Heart right ventricle (tissue), 16 donors: ENCODE data around the gene FEM1C. TPM values are rescaled to one million over a fixed set of nuclear protein-coding genes. Genes with fewer than 3 reads are reported as not detected.

Experiments
- ATAC-seq, 8 donors: fragments of 200-7000 bp; cut with Tn5 transposase; one replicate each; pipeline ENCODE4 v1.9.1; 2020; ENCODE audit warnings: mild to moderate bottlenecking in 8 of 8, moderate library complexity in 8 of 8, moderate number of reproducible peaks in 1 of 8
- DNase-seq, 2 donors: peaks; one replicate each; pipeline ENCODE4 v3.0.0-alpha.2; 2020
- H3K27ac ChIP-seq, 10 donors: fragments of 200-600 bp; sonication (generic) in 2 of 10; one replicate each; pipeline versions ENCODE4 v1.5.0 to v1.8.0; 2020 to 2022; ENCODE audit warnings: mild to moderate bottlenecking in 3 of 10
- H3K27me3 ChIP-seq, 7 donors: fragments of 200-600 bp; one replicate each; pipeline ENCODE4 v1.8.0; 2021 to 2022; ENCODE audit warnings: mild to moderate bottlenecking in 2 of 7
- H3K36me3 ChIP-seq, 9 donors: fragments of 200-600 bp; sonication (generic) in 1 of 9; one replicate each; pipeline versions ENCODE4 v1.5.0 to v1.8.0; 2020 to 2022; ENCODE audit warnings: mild to moderate bottlenecking in 2 of 9
- H3K4me1 ChIP-seq, 9 donors: fragments of 200-600 bp; sonication (generic) in 1 of 9; one replicate each; pipeline versions ENCODE4 v1.5.0 to v1.8.0; 2020 to 2022; ENCODE audit warnings: mild to moderate bottlenecking in 4 of 9
- H3K4me3 ChIP-seq, 10 donors: fragments of 200-600 bp; sonication (generic) in 2 of 10; one replicate each; pipeline versions ENCODE4 v1.5.0 to v1.8.0; 2020 to 2022; ENCODE audit warnings: mild to moderate bottlenecking in 7 of 10, moderate library complexity in 2 of 10
- H3K9me3 ChIP-seq, 11 donors: fragments of 200-600 bp in 10 of 11; sonication (generic) in 2 of 11; one replicate each; pipeline versions ENCODE4 v1.5.0 to v1.8.0; 2013 to 2022; ENCODE audit warnings: mild to moderate bottlenecking in 2 of 11, control low read depth in 1 of 11, moderate library complexity in 1 of 11
- WGBS, 2 donors: extraction: QIAGEN DNeasy Blood & Tissue Kit; methylation state at CpG; one replicate each; pipeline ENCODE4 v1.1.7; 2013; ENCODE audit warnings: inconsistent platforms in 1 of 2; 5-methylcytosine and 5-hydroxymethylcytosine counted together
- intact Hi-C, 10 donors: fragments of 100-400 bp; cut with DNase I; formaldehyde crosslinking; loops; one replicate each; pipeline versions ENCODE4 v1.11.1 to v1.14.2; 2022
- polyA plus RNA-seq, 2 donors: library from polyadenylated mRNA; stranded (reverse); fragments of 200-250 nt; gene quantifications; one replicate each; pipeline ENCODE4 v1.2.3, GENCODE V29; 2013
- total RNA-seq, 10 donors: library from RNA; stranded (reverse); fragmentation: NEBNext Ultra II Directional in 3 of 10; extraction: Animal tissue kit (Norgen Biotek cat#: 25700) in 3 of 10; gene quantifications; one replicate each; pipeline versions ENCODE4 v1.2.1 to v1.2.4, GENCODE V29; 2021 to 2023
- TF ChIP-seq, protein P1 (sequence below), 9 donors: fragments of 200-600 bp; sonication (generic) in 2 of 9; IDR thresholded peaks; one replicate each; pipeline versions ENCODE4 v1.5.0 to v1.8.0; 2021 to 2022; ENCODE audit warnings: antibody characterized with exemption in 9 of 9, mild to moderate bottlenecking in 5 of 9, moderate library complexity in 1 of 9
- donor health status: Arrhythmogenic right ventricular cardiomyopathy.
- donor health status: ischemic (EF 13 %, LVEDD 7.1; RV severe dilation, severe dysfunction).
- donor health status: healthy with polysubstance abuse.
- donor health status: DM: no; HTN: yes; CAD: no.
- donor health status: DM: no; HTN: no; CAD: no.
- donor health status: ischemic (EF 25% LVEDD 6.9; RV normal size, moderate dysfunction).
- donor health status: ischemic (EF 25% LVEDD 5.7; RV mildly dilated, moderate dysfunction).
- donor health status: healthy.
- donor health status: DM: yes; HTN: yes; CAD: no.
- donor health status: Ischemic cardiomyopathy.
- donor health status: ischemic (EF 35%, LVEDD 5.7; RV mildly dilated, moderate dysfunction).
- donor health status: nonischemic (EF 11% LVEDD 7.7; RV severe dilation, severe dysfunction).
- donor health status: DM: yes; HTN: yes; CAD: no.
- donor health status: PGD.
- donor health status: ischemic (EF 29% LVEDD 5.4; RV normal size, mild dysfunction).
- donor health status: nonischemic (EF 23%, LVEDD 6.1; RV moderate dilation, normal function).

The FEM1C gene
- total and polyA plus RNA-seq, 12 donors = 17.8 to 72.2 (median 53.9) TPM

GRCh38 chr5:115577741-115578140 lies 33.2 kb upstream of the FEM1C start:
- TF ChIP-seq, protein P1, sequence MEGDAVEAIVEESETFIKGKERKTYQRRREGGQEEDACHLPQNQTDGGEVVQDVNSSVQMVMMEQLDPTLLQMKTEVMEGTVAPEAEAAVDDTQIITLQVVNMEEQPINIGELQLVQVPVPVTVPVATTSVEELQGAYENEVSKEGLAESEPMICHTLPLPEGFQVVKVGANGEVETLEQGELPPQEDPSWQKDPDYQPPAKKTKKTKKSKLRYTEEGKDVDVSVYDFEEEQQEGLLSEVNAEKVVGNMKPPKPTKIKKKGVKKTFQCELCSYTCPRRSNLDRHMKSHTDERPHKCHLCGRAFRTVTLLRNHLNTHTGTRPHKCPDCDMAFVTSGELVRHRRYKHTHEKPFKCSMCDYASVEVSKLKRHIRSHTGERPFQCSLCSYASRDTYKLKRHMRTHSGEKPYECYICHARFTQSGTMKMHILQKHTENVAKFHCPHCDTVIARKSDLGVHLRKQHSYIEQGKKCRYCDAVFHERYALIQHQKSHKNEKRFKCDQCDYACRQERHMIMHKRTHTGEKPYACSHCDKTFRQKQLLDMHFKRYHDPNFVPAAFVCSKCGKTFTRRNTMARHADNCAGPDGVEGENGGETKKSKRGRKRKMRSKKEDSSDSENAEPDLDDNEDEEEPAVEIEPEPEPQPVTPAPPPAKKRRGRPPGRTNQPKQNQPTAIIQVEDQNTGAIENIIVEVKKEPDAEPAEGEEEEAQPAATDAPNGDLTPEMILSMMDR (IDR thresholded peaks at IDR 0.05) = no peak
- intact Hi-C loops = loop anchor here in 1 of 10 donors (10.0 kb wide), 2 partner anchors 203 to 483 kb away; no protein-coding TSS in a partner anchor

DNA sequence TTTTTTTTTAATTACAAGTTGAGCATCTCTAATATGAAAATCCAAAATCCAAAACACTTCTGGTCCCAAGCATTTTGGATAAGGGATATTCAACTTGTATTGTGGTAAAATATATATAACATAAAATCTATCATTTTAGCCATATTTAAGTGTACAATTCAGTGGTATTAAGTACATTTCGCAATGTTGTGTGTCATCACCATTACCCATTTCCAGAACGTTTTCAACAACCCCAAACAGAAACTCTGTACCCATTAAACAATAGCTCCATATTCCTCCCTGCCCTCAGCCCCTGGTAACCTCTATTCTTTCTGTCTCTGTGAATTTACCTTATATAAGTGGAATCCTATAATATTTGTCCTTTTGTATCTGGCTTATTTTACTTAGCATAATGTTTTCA lies 32.8 kb upstream of the FEM1C start:
- H3K4me1 ChIP-seq = peaks cover 0 to 20% (median 5%) of the 10 kb centered on the region in 9 donors
- 88 to 95% methylated on average over 2 of the region's 2 CpGs for WGBS, 2 donors
- intact Hi-C loops = loop anchor here in 1 of 10 donors (10.0 kb wide), 2 partner anchors 203 to 483 kb away; no protein-coding TSS in a partner anchor
- no peak overlapping the region for H3K27ac ChIP-seq
- no peak overlapping the region for H3K4me3 ChIP-seq
- no peak for ATAC-seq
- peaks cover 0 to 5% (median 0%) of the 10 kb centered on the region in 11 donors for H3K9me3 ChIP-seq
- TF ChIP-seq, protein P1 (IDR thresholded peaks at IDR 0.05) = no peak
- H3K36me3 ChIP-seq = peaks cover 0 to 21% (median 0%) of the 10 kb centered on the region in 9 donors
- DNase-seq = no peak
- no peaks in the 10 kb centered on the region for H3K27me3 ChIP-seq

More at GRCh38 chr5:115577741-115578140, 33.2 kb upstream of the FEM1C start:
- H3K4me3 ChIP-seq = no peak overlapping the region
- no peak for ATAC-seq
- no peak for DNase-seq
- H3K36me3 ChIP-seq = peaks cover 0 to 21% (median 0%) of the 10 kb centered on the region in 9 donors
- H3K4me1 ChIP-seq = peaks cover 0 to 20% (median 2%) of the 10 kb centered on the region in 9 donors
- peaks cover 0 to 5% (median 0%) of the 10 kb centered on the region in 11 donors for H3K9me3 ChIP-seq
- H3K27ac ChIP-seq = no peak overlapping the region
- 95 to 96% methylated on average over 6 of the region's 6 CpGs for WGBS, 2 donors
- no peaks in the 10 kb centered on the region for H3K27me3 ChIP-seq

GRCh38 chr5:115575167-115576070 lies 30.8 kb upstream of the FEM1C start:
- DNase-seq = no peak
- H3K9me3 ChIP-seq = peaks cover 0 to 5% (median 0%) of the 10 kb centered on the region in 11 donors
- H3K27ac ChIP-seq = no peak overlapping the region
- H3K4me3 ChIP-seq = no peak overlapping the region
- WGBS, 2 donors = 84 to 85% methylated on average over 5 of the region's 5 CpGs
- H3K4me1 ChIP-seq = peaks cover 0 to 28% (median 15%) of the 10 kb centered on the region in 9 donors
- TF ChIP-seq, protein P1 (IDR thresholded peaks at IDR 0.05) = no peak
- intact Hi-C loops = loop anchor here in 5 of 10 donors (2.0 to 10.0 kb wide), 5 partner anchors 197 to 481 kb away; no protein-coding TSS in a partner anchor
- no peaks in the 10 kb centered on the region for H3K27me3 ChIP-seq
- ATAC-seq = no peak
- H3K36me3 ChIP-seq = peaks cover 0 to 14% (median 0%) of the 10 kb centered on the region in 9 donors

DNA sequence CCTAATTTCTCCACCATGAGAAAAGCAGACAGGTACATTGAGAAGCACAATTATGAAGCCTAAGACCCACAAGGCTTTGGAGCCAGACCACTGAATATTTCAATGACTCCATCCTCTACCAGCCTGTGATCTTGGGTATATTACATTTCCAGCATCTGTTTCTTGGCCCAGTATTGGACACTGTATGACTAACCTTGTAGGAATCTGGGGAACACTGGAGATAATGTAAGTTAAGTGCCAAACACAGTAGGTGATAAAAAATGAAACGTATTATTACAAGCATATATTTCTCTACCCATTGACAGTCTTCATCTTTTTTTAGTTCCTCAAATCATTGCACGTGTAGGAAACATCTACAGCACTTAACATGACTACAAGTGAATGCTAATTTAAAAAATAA lies 28.6 kb upstream of the FEM1C start:
- H3K4me3 ChIP-seq = no peak overlapping the region
- intact Hi-C loops = loop anchor here in 8 of 10 donors (2.0 to 10.0 kb wide), 7 partner anchors 111 to 478 kb away; no protein-coding TSS in a partner anchor
- peak in 1 of 8 donors; percentile 46 for ATAC-seq

More for the DNA sequence above, 28.6 kb upstream of the FEM1C start:
- peaks cover 0 to 8% (median 0%) of the 10 kb centered on the region in 9 donors for H3K36me3 ChIP-seq
- H3K9me3 ChIP-seq = peaks cover 0 to 5% (median 0%) of the 10 kb centered on the region in 11 donors
- H3K27me3 ChIP-seq = no peaks in the 10 kb centered on the region
- H3K4me1 ChIP-seq = peaks cover 0 to 28% (median 10%) of the 10 kb centered on the region in 9 donors
- TF ChIP-seq, protein P1 (IDR thresholded peaks at IDR 0.05) = no peak
- WGBS, 2 donors = 46 to 62% methylated on average over 2 of the region's 2 CpGs
- DNase-seq = no peak
- H3K27ac ChIP-seq = no peak overlapping the region
